Peyer's patch (tissue), 4 donors: ENCODE data around the gene KCNN1.

ENCODE experiments used
- POLR2A ChIP-seq, 2 donors: fragments of 450-650 bp; IDR thresholded peaks; one replicate each; pipeline ENCODE4 v1.5.1; 2017; ENCODE audit warnings: antibody characterized with exemption in 2 of 2, mild to moderate bottlenecking in 2 of 2, moderate library complexity in 2 of 2
- TF ChIP-seq, protein P1 (sequence below), 6 experiments: fragments of 450-650 bp in 4 of 6; fragments of 200-600 bp in 2 of 6; sonication (generic) in 1 of 6; IDR thresholded peaks; one replicate each; pipeline ENCODE4 v1.5.1; 2017 to 2019; ENCODE audit warnings: antibody characterized with exemption in 6 of 6, mild to moderate bottlenecking in 3 of 6, moderate library complexity in 1 of 6

DNA sequence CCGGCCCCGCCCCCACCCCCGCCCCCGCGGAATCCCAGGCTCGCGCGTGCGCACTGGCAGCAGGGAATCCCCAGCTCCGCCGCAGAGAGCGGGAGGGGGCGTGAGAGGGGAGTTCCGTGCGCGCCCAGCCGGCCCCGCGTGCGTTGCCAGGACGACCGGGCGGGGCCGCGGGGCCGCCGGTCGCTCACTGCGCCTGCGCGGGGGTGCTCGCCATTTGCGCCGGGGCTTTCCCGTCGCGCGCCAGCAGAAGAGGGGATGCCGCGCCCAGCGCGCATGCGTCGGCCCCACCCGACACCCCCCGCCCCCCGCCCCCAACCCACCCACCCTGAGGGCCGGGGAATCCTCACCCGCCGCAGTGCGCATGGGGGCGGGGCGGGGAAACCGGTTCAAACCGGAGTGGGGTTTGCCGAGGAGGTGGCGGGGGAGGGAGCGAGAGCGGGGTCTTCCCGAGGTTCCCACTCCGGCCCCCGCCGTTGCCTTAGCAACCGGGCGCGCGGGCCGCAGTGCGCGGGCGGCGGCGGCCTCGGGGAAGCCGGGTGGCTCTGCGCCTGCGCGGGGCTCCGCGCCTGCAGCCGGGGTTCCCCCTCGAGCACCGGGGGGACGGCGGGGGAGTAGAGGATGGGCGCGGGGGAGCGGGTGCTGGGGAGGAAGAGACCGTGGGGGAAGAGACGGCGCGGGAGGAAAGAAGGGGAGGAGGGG is 18.9 kb upstream of the KCNN1 start:
- no peak for TF ChIP-seq POLR2A (IDR thresholded peaks at IDR 0.05)
- TF ChIP-seq, protein P1, sequence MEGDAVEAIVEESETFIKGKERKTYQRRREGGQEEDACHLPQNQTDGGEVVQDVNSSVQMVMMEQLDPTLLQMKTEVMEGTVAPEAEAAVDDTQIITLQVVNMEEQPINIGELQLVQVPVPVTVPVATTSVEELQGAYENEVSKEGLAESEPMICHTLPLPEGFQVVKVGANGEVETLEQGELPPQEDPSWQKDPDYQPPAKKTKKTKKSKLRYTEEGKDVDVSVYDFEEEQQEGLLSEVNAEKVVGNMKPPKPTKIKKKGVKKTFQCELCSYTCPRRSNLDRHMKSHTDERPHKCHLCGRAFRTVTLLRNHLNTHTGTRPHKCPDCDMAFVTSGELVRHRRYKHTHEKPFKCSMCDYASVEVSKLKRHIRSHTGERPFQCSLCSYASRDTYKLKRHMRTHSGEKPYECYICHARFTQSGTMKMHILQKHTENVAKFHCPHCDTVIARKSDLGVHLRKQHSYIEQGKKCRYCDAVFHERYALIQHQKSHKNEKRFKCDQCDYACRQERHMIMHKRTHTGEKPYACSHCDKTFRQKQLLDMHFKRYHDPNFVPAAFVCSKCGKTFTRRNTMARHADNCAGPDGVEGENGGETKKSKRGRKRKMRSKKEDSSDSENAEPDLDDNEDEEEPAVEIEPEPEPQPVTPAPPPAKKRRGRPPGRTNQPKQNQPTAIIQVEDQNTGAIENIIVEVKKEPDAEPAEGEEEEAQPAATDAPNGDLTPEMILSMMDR (IDR thresholded peaks at IDR 0.05): no peak
